PC-3 (cell line): ENCODE measurements around the gene IGSF22. TPM values are rescaled to one million over a fixed set of nuclear protein-coding genes. Genes with fewer than 3 reads are reported as not detected.

ENCODE experiments used
- ATAC-seq: fragments of 200-7000 bp; cut with Tn5 transposase; 2 replicates; pipeline ENCODE4 v1.9.1; 2020; ENCODE audit warnings: mild to moderate bottlenecking, moderate library complexity
- BruUV-seq: library from RNA; stranded (reverse); fragments of 400-500 nt; replicated peaks from 2 replicates; lab custom pipeline; 2021; lab: Mats Ljungman, UMichigan
- CTCF ChIA-PET: fragments of 300-600 bp; sonication (Branson Sonifier 250); formaldehyde crosslinking; loops from one replicate; lab custom pipeline; 2022; ENCODE audit warnings: antibody characterized with exemption; lab: Charles Lee
- POLR2A ChIA-PET: fragments of 300-600 bp; sonication (Branson Sonifier 250); formaldehyde crosslinking; loops from one replicate; lab custom pipeline; 2022; ENCODE audit warnings: antibody characterized with exemption; ENCODE audit not compliant: unreplicated experiment; lab: Charles Lee
- DNase-seq: peaks from one replicate; pipeline ENCODE4 v3.0.0-alpha.2; 2015
- H2AFZ ChIP-seq: fragments of 300-600 bp; sonication (generic); 2 replicates; pipeline ENCODE4 v1.6.0; 2016; ENCODE audit warnings: antibody characterized with exemption, low read length
- H3F3A ChIP-seq: fragments of 300-600 bp; sonication (generic); one replicate; pipeline ENCODE4 v1.6.0; 2017; ENCODE audit warnings: antibody characterized with exemption, low read length, control low read depth, mild to moderate bottlenecking; ENCODE audit not compliant: unreplicated experiment
- H3K27ac ChIP-seq: fragments of 300-600 bp; sonication (generic); 2 replicates; pipeline ENCODE4 v1.5.1; 2016; ENCODE audit warnings: mild to moderate bottlenecking, low read length
- H3K27me3 ChIP-seq: fragments of 300-600 bp; sonication (generic); 2 replicates; pipeline ENCODE4 v1.6.1; 2016; ENCODE audit warnings: low read length, mixed read lengths
- H3K36me3 ChIP-seq: fragments of 300-600 bp; sonication (generic); 2 replicates; pipeline ENCODE4 v1.6.1; 2016; ENCODE audit warnings: low read depth, mixed run types, low read length, mixed read lengths
- H3K4me1 ChIP-seq: fragments of 300-600 bp; sonication (generic); 2 replicates; pipeline ENCODE4 v1.5.1; 2016; ENCODE audit warnings: low read length; ENCODE audit not compliant: insufficient read depth
- H3K4me2 ChIP-seq: fragments of 300-600 bp; sonication (generic); 2 replicates; pipeline ENCODE4 v1.6.0; 2016; ENCODE audit warnings: low read length
- H3K4me3 ChIP-seq: fragments of 300-600 bp; sonication (generic); 2 replicates; pipeline ENCODE4 v1.5.1; 2016; ENCODE audit warnings: mild to moderate bottlenecking, low read length, mixed read lengths
- H3K79me2 ChIP-seq: fragments of 300-600 bp; sonication (generic); 2 replicates; pipeline ENCODE4 v1.6.1; 2017; ENCODE audit warnings: low read length, mixed read lengths
- H3K9ac ChIP-seq: fragments of 300-600 bp; sonication (generic); 2 replicates; pipeline ENCODE4 v1.6.0; 2016; ENCODE audit warnings: mild to moderate bottlenecking, low read length
- H3K9me2 ChIP-seq: fragments of 300-600 bp; sonication (generic); replicated peaks from 2 replicates; pipeline ENCODE4 v1.6.1; 2016; ENCODE audit warnings: mixed run types, low read length, mixed read lengths
- H3K9me3 ChIP-seq: fragments of 300-600 bp; sonication (generic); 2 replicates; pipeline ENCODE4 v1.6.1; 2016; ENCODE audit warnings: low read length, mixed read lengths
- H4K20me1 ChIP-seq: fragments of 300-600 bp; sonication (generic); 2 replicates; pipeline ENCODE4 v1.6.1; 2016; ENCODE audit warnings: low read length, mixed read lengths
- EZH2 ChIP-seq: fragments of 300-600 bp; sonication (generic); IDR thresholded peaks from one replicate; pipeline ENCODE4 v1.6.1; 2017; ENCODE audit warnings: antibody characterized with exemption, mild to moderate bottlenecking, low read length; ENCODE audit not compliant: unreplicated experiment
- EZH2phosphoT487 ChIP-seq: fragments of 300-600 bp; sonication (generic); IDR thresholded peaks from 2 replicates; pipeline ENCODE4 v1.6.1; 2018; ENCODE audit warnings: mild to moderate bottlenecking, antibody characterized with exemption, low read length, borderline replicate concordance
- intact Hi-C: fragments of 100-400 bp; cut with micrococcal nuclease; formaldehyde crosslinking; loops from 2 replicates; pipeline ENCODE4 v1.9.0; 2023
- total RNA-seq: library from RNA; depleted of rRNA; stranded (reverse); fragments of >200 nt; gene quantifications from 2 replicates; pipeline ENCODE4 v1.2.3, GENCODE V29; 2014
- TF ChIP-seq, protein P1 (sequence below): fragments of 300-600 bp; sonication (generic); conservative IDR thresholded peaks from 2 replicates; pipeline ENCODE4 v1.5.1; 2017; ENCODE audit warnings: antibody characterized with exemption, low read depth, mild to moderate bottlenecking, low read length

Gene IGSF22
- total RNA-seq, 1 experiment from 2014 or later = not detected

DNA sequence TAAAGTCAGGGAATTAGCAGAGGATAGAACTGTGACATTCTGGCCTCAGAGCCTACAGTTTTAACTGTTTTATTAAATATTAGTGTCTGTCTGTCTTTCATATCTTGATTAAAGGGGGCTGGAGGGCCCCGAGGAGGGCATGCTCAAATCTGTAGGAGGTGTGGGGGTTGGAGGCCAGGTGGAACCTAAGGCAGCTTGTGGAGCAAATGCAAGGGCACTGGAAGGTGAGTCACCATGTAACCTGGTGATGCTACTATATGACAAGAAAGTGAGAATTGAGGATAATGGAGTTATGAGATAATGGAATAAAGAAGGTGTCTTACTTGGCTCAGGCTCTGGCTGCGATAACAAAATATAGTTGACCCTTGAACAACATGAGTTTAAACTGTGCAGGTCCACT is 54.7 kb downstream of the IGSF22 start:
- ATAC-seq (no peak), DNase-seq (peak; percentile 19)
- peak overlapping the region; percentile 33 for H3K27ac ChIP-seq
- H2AFZ ChIP-seq = no peak overlapping the region
- no peak overlapping the region for H3K4me2 ChIP-seq
- POLR2A ChIA-PET = no interaction called here
- TF ChIP-seq EZH2phosphoT487 (no peak), EZH2 (no peak)
- TF ChIP-seq, protein P1, sequence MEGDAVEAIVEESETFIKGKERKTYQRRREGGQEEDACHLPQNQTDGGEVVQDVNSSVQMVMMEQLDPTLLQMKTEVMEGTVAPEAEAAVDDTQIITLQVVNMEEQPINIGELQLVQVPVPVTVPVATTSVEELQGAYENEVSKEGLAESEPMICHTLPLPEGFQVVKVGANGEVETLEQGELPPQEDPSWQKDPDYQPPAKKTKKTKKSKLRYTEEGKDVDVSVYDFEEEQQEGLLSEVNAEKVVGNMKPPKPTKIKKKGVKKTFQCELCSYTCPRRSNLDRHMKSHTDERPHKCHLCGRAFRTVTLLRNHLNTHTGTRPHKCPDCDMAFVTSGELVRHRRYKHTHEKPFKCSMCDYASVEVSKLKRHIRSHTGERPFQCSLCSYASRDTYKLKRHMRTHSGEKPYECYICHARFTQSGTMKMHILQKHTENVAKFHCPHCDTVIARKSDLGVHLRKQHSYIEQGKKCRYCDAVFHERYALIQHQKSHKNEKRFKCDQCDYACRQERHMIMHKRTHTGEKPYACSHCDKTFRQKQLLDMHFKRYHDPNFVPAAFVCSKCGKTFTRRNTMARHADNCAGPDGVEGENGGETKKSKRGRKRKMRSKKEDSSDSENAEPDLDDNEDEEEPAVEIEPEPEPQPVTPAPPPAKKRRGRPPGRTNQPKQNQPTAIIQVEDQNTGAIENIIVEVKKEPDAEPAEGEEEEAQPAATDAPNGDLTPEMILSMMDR = no peak
- H3K9me3 ChIP-seq = no peaks in the 10 kb centered on the region
- BruUV-seq = no TSS peak
- no peak overlapping the region for H3K9ac ChIP-seq
- H3K4me1 ChIP-seq = peaks cover 46% of the 10 kb centered on the region
- intact Hi-C loops = no loop called here
- no peaks in the 10 kb centered on the region for H3F3A ChIP-seq
- no peaks in the 10 kb centered on the region for H3K9me2 ChIP-seq
- no peaks in the 10 kb centered on the region for H3K36me3 ChIP-seq
- CTCF ChIA-PET = no interaction called here
- no peaks in the 10 kb centered on the region for H3K79me2 ChIP-seq
- no peak overlapping the region for H3K4me3 ChIP-seq
- no peaks in the 10 kb centered on the region for H4K20me1 ChIP-seq
- H3K27me3 ChIP-seq = no peaks in the 10 kb centered on the region

DNA sequence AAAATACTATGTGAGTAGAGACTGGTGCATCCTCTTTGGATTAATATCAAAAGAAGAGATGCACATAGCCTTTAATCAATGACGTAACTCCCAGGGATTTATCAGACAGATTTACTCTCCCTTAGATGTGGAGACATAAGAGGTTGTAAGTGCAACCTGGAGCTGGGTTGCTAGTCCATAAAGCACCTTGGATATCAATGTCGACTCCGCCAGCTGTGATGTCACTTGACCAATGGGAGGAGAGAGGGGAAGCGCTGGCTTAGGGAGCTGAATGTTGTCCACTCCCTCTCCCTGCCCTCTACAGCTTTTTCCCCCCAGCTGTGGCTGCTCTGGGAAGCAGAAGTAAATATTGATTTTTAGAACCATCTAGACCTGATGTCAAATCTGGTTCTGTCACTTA is 56.3 kb downstream of the IGSF22 start:
- peak overlapping the region; percentile 36; the same call in 1 of the 2 replicates for H3K4me3 ChIP-seq
- peaks cover 44% of the 10 kb centered on the region for H3K4me1 ChIP-seq
- H3K9me3 ChIP-seq = no peaks in the 10 kb centered on the region
- BruUV-seq = TSS peak; percentile 66
- H3F3A ChIP-seq = no peaks in the 10 kb centered on the region
- H3K27me3 ChIP-seq = no peaks in the 10 kb centered on the region
- H3K9ac ChIP-seq = peak overlapping the region; percentile 23
- peak overlapping the region; percentile 59 for H3K4me2 ChIP-seq
- DNase-seq (peak; percentile 17), ATAC-seq (peak; percentile 33)
- no peaks in the 10 kb centered on the region for H3K79me2 ChIP-seq
- no peak for TF ChIP-seq EZH2phosphoT487
- no peak for TF ChIP-seq EZH2
- TF ChIP-seq, protein P1 = no peak
- ChIA-PET CTCF (interaction anchor here (0.7 kb wide), 1 partner anchor 18 kb away, joined by 3 read pairs; no protein-coding TSS in a partner anchor), POLR2A (no interaction called here)
- H3K36me3 ChIP-seq = no peaks in the 10 kb centered on the region
- H3K27ac ChIP-seq = peak overlapping the region; percentile 87
- no peaks in the 10 kb centered on the region for H3K9me2 ChIP-seq
- 0 out of 2 replicates have a peak overlapping the region, but pooled peaks have one; percentile 0 for H2AFZ ChIP-seq
- intact Hi-C loops = loop anchor here (2.0 kb wide), 1 partner anchor 29 kb away; the partner anchor contains the start of gene TMEM86A
- no peaks in the 10 kb centered on the region for H4K20me1 ChIP-seq

GRCh38 chr11:18669219-18669596 is 56.8 kb downstream of the IGSF22 start:
- BruUV-seq = no TSS peak
- ATAC-seq (peak; percentile 79), DNase-seq (peak; percentile 71)
- intact Hi-C loops = loop anchor here (2.0 kb wide), 1 partner anchor 30 kb away; the partner anchor contains the start of gene TMEM86A
- H3K27ac ChIP-seq = peak overlapping the region; percentile 87
- peak overlapping the region; percentile 36; the same call in 1 of the 2 replicates for H3K4me3 ChIP-seq
- no peaks in the 10 kb centered on the region for H3K36me3 ChIP-seq
- no peaks in the 10 kb centered on the region for H3K27me3 ChIP-seq
- H3K4me2 ChIP-seq = peak overlapping the region; percentile 70
- ChIA-PET CTCF (interaction anchor here (0.7 kb wide), 1 partner anchor 17 kb away, joined by 3 read pairs; no protein-coding TSS in a partner anchor), POLR2A (no interaction called here)
- H3K4me1 ChIP-seq = peaks cover 44% of the 10 kb centered on the region
- no peaks in the 10 kb centered on the region for H3K9me3 ChIP-seq
- H3K9ac ChIP-seq = peak overlapping the region; percentile 67
- no peaks in the 10 kb centered on the region for H4K20me1 ChIP-seq
- no peaks in the 10 kb centered on the region for H3K9me2 ChIP-seq
- TF ChIP-seq, protein P1 = no peak
- TF ChIP-seq EZH2phosphoT487 = no peak
- no peaks in the 10 kb centered on the region for H3F3A ChIP-seq
- no peak overlapping the region for H2AFZ ChIP-seq
- no peaks in the 10 kb centered on the region for H3K79me2 ChIP-seq
